HFFc6 (cell line): ENCODE data around the gene PNPLA2. TPM values are rescaled to one million over a fixed set of nuclear protein-coding genes. Genes with fewer than 3 reads are reported as not detected.
A peak's percentile ranks its signal among the peaks of the same experiment; 100 is the strongest.

ENCODE experiments used
- DNase-seq: peaks from one replicate; pipeline ENCODE4 v3.0.0-alpha.2; 2018
- H3K27ac Mint-ChIP-seq: 2 replicates; pipeline ENCODE4 v1.8.0; 2020; ENCODE audit warnings: mild to moderate bottlenecking, mixed read lengths
- H3K27me3 Mint-ChIP-seq: 2 replicates; pipeline ENCODE4 v1.8.0; 2021; ENCODE audit warnings: mild to moderate bottlenecking, moderate library complexity, mixed read lengths; ENCODE audit not compliant: insufficient read depth
- H3K36me3 Mint-ChIP-seq: 2 replicates; pipeline ENCODE4 v1.8.0; 2021; ENCODE audit warnings: low read depth, mixed read lengths
- H3K4me1 Mint-ChIP-seq: 2 replicates; pipeline ENCODE4 v1.8.0; 2020; ENCODE audit warnings: low read depth, mixed read lengths
- H3K4me3 Mint-ChIP-seq: 2 replicates; pipeline ENCODE4 v1.8.0; 2020; ENCODE audit warnings: mild to moderate bottlenecking, moderate library complexity, mixed read lengths
- H3K9me3 Mint-ChIP-seq: 2 replicates; pipeline ENCODE4 v1.8.0; 2020; ENCODE audit warnings: mild to moderate bottlenecking, mixed read lengths
- CTCF ChIP-seq: fragments of 200-600 bp; sonication (generic); IDR thresholded peaks from 2 replicates; pipeline ENCODE4 v1.5.0; 2021; ENCODE audit warnings: antibody characterized with exemption, mild to moderate bottlenecking
- total RNA-seq, 6 experiments: library from RNA; stranded (reverse); fragmentation: NEBNext Ultra II Directional; extraction: Animal tissue kit (Norgen Biotek cat#: 25700); gene quantifications; 2 replicates in 1 of 6; 3 replicates in 5 of 6; pipeline ENCODE4 v1.2.3, GENCODE V29; 2021

The PNPLA2 gene
- total RNA-seq, 6 experiments from 2014 or later, result 103 to 148 (median 130) TPM

- DNase-seq, result no peak
- no peak overlapping the region for H3K27ac Mint-ChIP-seq
- H3K36me3 Mint-ChIP-seq, result peaks cover 6% of the 10 kb centered on the region; the same call in 1 of the 2 replicates
- no peak overlapping the region for H3K4me3 Mint-ChIP-seq
- no peaks in the 10 kb centered on the region for H3K9me3 Mint-ChIP-seq
- peaks cover 12% of the 10 kb centered on the region for H3K4me1 Mint-ChIP-seq
- peaks cover 15% of the 10 kb centered on the region for H3K27me3 Mint-ChIP-seq
- no peak for TF ChIP-seq CTCF
Observed at GRCh38 chr11:823441-824291, 5.0 kb downstream of the PNPLA2 start.

- H3K4me3 Mint-ChIP-seq, result no peak overlapping the region
Observed at GRCh38 chr11:824292-824880, 5.7 kb downstream of the PNPLA2 start.

GRCh38 chr11:824942-825341, 6.2 kb downstream of the PNPLA2 start:
- Mint-ChIP-seq H3K27me3 (peaks cover 15% of the 10 kb centered on the region), H3K36me3 (peaks cover 6% of the 10 kb centered on the region; the same call in 1 of the 2 replicates), H3K4me3 (no peak overlapping the region), H3K27ac (no peak overlapping the region), H3K4me1 (peaks cover 10% of the 10 kb centered on the region), H3K9me3 (no peaks in the 10 kb centered on the region)
- no peak for DNase-seq
- TF ChIP-seq CTCF, result no peak

More at GRCh38 chr11:824292-824880, 5.7 kb downstream of the PNPLA2 start:
- Mint-ChIP-seq H3K4me1 (peaks cover 10% of the 10 kb centered on the region), H3K36me3 (peaks cover 6% of the 10 kb centered on the region; the same call in 1 of the 2 replicates), H3K27ac (no peak overlapping the region), H3K9me3 (no peaks in the 10 kb centered on the region), H3K27me3 (peaks cover 15% of the 10 kb centered on the region)
- TF ChIP-seq CTCF, result no peak
- DNase-seq, result no peak

- Mint-ChIP-seq H3K9me3 (no peaks in the 10 kb centered on the region), H3K27ac (no peak overlapping the region), H3K4me3 (no peak overlapping the region), H3K4me1 (peaks cover 10% of the 10 kb centered on the region), H3K36me3 (peaks cover 6% of the 10 kb centered on the region; the same call in 1 of the 2 replicates), H3K27me3 (peaks cover 15% of the 10 kb centered on the region)
- no peak for DNase-seq
- TF ChIP-seq CTCF, result no peak
Observed at GRCh38 chr11:825366-826226, 6.9 kb downstream of the PNPLA2 start.

GRCh38 chr11:826227-826621, 7.5 kb downstream of the PNPLA2 start:
- Mint-ChIP-seq H3K27ac (no peak overlapping the region), H3K36me3 (peaks cover 6% of the 10 kb centered on the region; the same call in 1 of the 2 replicates), H3K4me1 (peaks cover 6% of the 10 kb centered on the region), H3K27me3 (peaks cover 15% of the 10 kb centered on the region), H3K4me3 (peak overlapping the region; percentile 24; the same call in 1 of the 2 replicates), H3K9me3 (no peaks in the 10 kb centered on the region)
- DNase-seq, result no peak
- TF ChIP-seq CTCF, result no peak
